ENCODE data around the gene BCAT1. TPM values are rescaled to one million over a fixed set of nuclear protein-coding genes. Genes with fewer than 3 reads are reported as not detected.
"Not testable (repeated sequence)": the region's sequence is repeated elsewhere in the genome, so short reads cannot be mapped to it uniquely, and the experiment has no call there.

BCAT1 gene
- total RNA-seq, 1 experiment from 2014 or later, result 0.74 TPM

DNA sequence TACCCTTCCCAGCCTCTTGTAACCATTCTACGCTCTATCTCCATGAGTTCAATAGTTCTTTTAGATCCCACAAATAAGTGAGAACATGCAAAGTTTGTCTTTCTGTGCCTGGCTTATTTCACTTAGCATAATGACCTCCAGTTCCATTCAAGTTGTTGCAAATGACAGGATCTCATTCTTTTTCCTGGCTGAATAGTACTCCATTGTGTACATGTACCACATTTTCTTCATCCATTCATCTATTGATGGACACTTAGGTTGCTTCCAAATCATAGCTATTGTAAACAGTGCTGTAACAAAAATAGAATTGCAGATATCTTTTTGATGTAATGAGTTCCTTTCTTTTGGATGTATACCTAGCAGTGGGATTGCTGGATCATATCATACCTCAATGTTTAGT lies 139.6 kb downstream of the BCAT1 start:
- H3K4me2 ChIP-seq (ENCODE audit: low read length); CTCF ChIA-PET; H2AFZ ChIP-seq (ENCODE audit: low read depth, low read length, poor library complexity, severe bottlenecking); H3K9me2 ChIP-seq (ENCODE audit: insufficient read depth); H3K79me2 ChIP-seq (ENCODE audit: insufficient read depth, low read length); H3K9ac ChIP-seq (ENCODE audit: low read length); H3K27me3 ChIP-seq (ENCODE audit: insufficient read depth, low read length); H3K36me3 ChIP-seq (ENCODE audit: control insufficient read depth in 1 of 2, insufficient read depth in 2 of 2, low read length in 2 of 2); H3K9me3 ChIP-seq (ENCODE audit: control insufficient read depth in 1 of 2, insufficient read depth in 1 of 2, low read depth in 1 of 2, low read length in 2 of 2); H3K4me3 ChIP-seq (replicated peaks in 1 of 2; ENCODE audit: low read depth in 1 of 2, low read length in 2 of 2); intact Hi-C loops (cut with micrococcal nuclease); BruUV-seq (replicated peaks); POLR2A ChIA-PET; DNase-seq (ENCODE audit: low read depth, low spot score); ATAC-seq; H3K27ac ChIP-seq (ENCODE audit: low read depth, low read length); H3K4me1 ChIP-seq (ENCODE audit: control insufficient read depth in 1 of 2, insufficient read depth in 2 of 2, low read length in 2 of 2); H4K20me1 ChIP-seq (ENCODE audit: insufficient read depth); RAD21 ChIA-PET (ENCODE audit: low non-redundant PET in 1 of 2, low total read pairs in 2 of 2, uncharacterized antibody in 2 of 2, unreplicated experiment in 2 of 2): not testable (repeated sequence)

GRCh38 chr12:24808651-24809050 lies 140.2 kb downstream of the BCAT1 start:
- no peaks in the 10 kb centered on the region for H4K20me1 ChIP-seq (ENCODE audit: insufficient read depth)
- H3K36me3 ChIP-seq (ENCODE audit: control insufficient read depth in 1 of 2, insufficient read depth in 2 of 2, low read length in 2 of 2), result no peaks in the 10 kb centered on the region
- peaks cover 0 to 1% of the 10 kb centered on the region in 2 experiments; a peak in 1 of 4 replicates for H3K9me3 ChIP-seq (ENCODE audit: control insufficient read depth in 1 of 2, insufficient read depth in 1 of 2, low read depth in 1 of 2, low read length in 2 of 2)
- H3K4me3 ChIP-seq (replicated peaks in 1 of 2; ENCODE audit: low read depth in 1 of 2, low read length in 2 of 2), result no peak overlapping the region
- BruUV-seq (replicated peaks), result no TSS peak
- no peaks in the 10 kb centered on the region for H3K4me1 ChIP-seq (ENCODE audit: control insufficient read depth in 1 of 2, insufficient read depth in 2 of 2, low read length in 2 of 2)
- no peaks in the 10 kb centered on the region for H3K9me2 ChIP-seq (ENCODE audit: insufficient read depth)
- RAD21 ChIA-PET (ENCODE audit: low non-redundant PET in 1 of 2, low total read pairs in 2 of 2, uncharacterized antibody in 2 of 2, unreplicated experiment in 2 of 2), result no interaction called here
- POLR2A ChIA-PET, result no interaction called here
- CTCF ChIA-PET, result no interaction called here
- no peaks in the 10 kb centered on the region for H3K79me2 ChIP-seq (ENCODE audit: insufficient read depth, low read length)
- TF ChIP-seq POLR2A (IDR thresholded peaks at IDR 0.05; ENCODE audit: borderline replicate concordance, extremely low read depth, insufficient read depth, insufficient read length) (no peak), ZFX (IDR thresholded peaks at IDR 0.05) (no peak), RAD21 (IDR thresholded peaks at IDR 0.05; ENCODE audit: low read depth) (no peak)
- TF ChIP-seq, protein P1, sequence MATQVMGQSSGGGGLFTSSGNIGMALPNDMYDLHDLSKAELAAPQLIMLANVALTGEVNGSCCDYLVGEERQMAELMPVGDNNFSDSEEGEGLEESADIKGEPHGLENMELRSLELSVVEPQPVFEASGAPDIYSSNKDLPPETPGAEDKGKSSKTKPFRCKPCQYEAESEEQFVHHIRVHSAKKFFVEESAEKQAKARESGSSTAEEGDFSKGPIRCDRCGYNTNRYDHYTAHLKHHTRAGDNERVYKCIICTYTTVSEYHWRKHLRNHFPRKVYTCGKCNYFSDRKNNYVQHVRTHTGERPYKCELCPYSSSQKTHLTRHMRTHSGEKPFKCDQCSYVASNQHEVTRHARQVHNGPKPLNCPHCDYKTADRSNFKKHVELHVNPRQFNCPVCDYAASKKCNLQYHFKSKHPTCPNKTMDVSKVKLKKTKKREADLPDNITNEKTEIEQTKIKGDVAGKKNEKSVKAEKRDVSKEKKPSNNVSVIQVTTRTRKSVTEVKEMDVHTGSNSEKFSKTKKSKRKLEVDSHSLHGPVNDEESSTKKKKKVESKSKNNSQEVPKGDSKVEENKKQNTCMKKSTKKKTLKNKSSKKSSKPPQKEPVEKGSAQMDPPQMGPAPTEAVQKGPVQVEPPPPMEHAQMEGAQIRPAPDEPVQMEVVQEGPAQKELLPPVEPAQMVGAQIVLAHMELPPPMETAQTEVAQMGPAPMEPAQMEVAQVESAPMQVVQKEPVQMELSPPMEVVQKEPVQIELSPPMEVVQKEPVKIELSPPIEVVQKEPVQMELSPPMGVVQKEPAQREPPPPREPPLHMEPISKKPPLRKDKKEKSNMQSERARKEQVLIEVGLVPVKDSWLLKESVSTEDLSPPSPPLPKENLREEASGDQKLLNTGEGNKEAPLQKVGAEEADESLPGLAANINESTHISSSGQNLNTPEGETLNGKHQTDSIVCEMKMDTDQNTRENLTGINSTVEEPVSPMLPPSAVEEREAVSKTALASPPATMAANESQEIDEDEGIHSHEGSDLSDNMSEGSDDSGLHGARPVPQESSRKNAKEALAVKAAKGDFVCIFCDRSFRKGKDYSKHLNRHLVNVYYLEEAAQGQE (IDR thresholded peaks at IDR 0.05; ENCODE audit: low read depth), result no peak
- no peak overlapping the region for H2AFZ ChIP-seq (ENCODE audit: low read depth, low read length, poor library complexity, severe bottlenecking)
- DNase-seq (ENCODE audit: low read depth, low spot score), result no peak
- H3K4me2 ChIP-seq (ENCODE audit: low read length), result no peak overlapping the region
- H3K9ac ChIP-seq (ENCODE audit: low read length), result no peak overlapping the region
- H3K27ac ChIP-seq (ENCODE audit: low read depth, low read length), result no peak overlapping the region
- ATAC-seq, result no peak
- intact Hi-C loops (cut with micrococcal nuclease), result no loop called here
- H3K27me3 ChIP-seq (ENCODE audit: insufficient read depth, low read length), result no peaks in the 10 kb centered on the region

Measured in HCT116 (cell line).